GM19043 (cell line): ENCODE measurements around the gene TPGS1.

Experiments
- ATAC-seq: cut with Tn5 transposase; IDR thresholded peaks from one replicate; pipeline ENCODE4 v1.9.1; 2021; ENCODE audit warnings: low read depth; ENCODE audit not compliant: unreplicated experiment

TPGS1 gene

GRCh38 chr19:536881-537404 is 29.6 kb downstream of the TPGS1 start:
- ATAC-seq: no peak

DNA sequence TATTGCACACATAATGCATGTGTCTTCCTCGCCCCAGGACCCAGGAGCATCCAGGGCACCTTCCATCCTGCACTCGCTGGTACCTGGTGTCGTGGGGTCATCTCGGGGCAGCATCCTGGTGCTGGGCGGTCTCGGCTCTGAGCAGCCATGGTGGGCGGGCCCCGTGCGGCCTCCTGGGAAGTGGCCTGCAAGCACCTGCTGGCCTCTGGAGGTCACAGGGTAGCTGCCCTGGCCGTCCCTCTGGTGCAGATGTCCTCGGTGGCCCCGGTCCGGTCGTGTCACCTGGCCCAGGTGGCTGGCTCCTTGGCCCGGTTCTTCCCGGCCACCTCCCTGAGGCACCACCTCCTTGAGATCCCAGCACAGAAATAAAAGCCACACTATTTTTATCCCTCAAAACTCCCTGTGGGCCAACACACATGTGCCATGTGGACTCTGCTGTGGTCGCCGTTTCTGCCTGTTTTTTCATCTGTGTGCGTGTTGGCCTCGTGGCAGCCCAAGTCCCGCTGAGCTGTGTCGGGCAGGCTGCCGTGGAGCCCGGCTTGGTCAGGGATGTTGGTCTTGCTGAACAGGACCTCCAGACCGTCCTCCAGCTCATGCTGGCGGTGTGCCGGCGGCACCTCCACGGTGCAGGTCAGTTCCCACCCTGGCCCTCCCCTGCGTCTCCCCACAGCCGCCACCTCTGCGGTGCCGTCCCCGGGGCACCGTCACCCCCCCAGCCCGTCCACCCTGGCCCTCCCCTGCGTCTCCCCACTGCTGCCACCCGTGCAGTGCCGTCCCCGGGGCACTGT is 31.5 kb downstream of the TPGS1 start:
- ATAC-seq: no peak

- ATAC-seq: no peak
Observed at GRCh38 chr19:539429-540030, 32.2 kb downstream of the TPGS1 start.

GRCh38 chr19:540867-541637 is 33.8 kb downstream of the TPGS1 start:
- ATAC-seq: no peak

DNA sequence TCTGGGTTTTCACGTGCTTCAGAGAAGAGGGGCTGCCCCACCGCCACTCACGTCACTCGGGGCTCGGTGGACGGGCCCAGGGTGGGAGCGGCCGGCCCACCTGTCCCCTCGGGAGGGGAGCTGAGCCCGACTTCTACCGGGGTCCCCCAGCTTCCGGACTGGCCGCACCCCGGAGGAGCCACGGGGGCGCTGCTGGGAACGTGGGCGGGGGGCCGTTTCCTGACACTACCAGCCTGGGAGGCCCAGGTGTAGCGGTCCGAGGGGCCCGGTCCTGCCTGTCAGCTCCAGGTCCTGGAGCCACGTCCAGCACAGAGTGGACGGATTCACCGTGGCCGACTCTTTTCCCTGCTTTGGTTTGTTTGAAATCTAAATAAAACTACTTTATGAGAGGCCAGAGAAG is 34.4 kb downstream of the TPGS1 start:
- no peak for ATAC-seq

GRCh38 chr19:542173-542866 is 35.0 kb downstream of the TPGS1 start:
- no peak for ATAC-seq

DNA sequence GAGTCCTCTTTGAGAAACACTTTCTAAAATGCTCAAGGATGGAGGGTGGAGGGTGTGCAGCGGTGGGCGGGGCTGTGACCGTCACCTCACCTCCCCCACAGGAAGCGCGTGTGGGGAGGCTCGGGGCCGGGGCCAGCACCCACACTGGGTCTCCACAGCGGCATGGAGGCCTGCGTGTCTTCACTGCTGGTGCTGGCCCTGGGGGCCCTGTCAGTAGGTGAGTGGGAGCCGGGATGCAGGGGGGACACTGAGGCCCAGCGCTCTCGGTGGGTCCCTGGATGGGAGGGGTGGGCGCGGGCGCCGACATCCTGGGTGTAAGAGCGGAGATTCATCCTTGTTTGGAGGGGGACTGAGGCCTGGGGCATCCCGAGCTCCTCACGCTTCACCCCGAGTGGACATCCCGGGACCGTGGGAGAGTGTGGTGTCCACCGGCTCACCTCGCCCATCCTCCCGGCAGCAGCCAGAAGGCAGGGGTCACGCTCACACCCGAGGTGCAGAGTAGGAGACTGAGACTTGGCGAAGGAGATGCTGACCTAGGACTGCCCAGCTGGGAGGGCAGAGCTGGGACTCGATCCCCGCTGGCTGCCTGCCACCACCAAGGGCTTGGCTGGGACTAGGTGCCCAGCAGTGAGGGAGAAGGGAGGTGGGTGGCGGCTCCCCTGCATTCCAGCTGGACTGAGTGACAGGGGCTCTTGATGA is 36.8 kb downstream of the TPGS1 start, which contains the start of gene GZMM:
GZMM (plus strand) TSS at position 144 of the 699 bp plus-strand sequence; CDS start at position 163, 19 bp downstream.
- no peak for ATAC-seq

DNA sequence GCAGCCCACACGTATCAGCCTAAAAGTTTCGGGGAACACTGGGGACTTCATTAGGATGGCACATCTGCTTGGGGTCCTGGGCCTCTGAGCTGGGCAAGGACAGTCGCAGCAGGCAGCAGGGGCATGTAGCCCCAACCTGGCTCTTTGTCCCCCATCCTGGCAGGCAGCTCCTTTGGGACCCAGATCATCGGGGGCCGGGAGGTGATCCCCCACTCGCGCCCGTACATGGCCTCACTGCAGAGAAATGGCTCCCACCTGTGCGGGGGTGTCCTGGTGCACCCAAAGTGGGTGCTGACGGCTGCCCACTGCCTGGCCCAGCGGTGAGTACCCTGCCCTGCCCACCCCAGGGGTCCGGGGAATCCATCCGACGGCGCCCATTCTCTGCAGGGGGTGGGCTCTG is 39.8 kb downstream of the TPGS1 start:
- no peak for ATAC-seq

DNA sequence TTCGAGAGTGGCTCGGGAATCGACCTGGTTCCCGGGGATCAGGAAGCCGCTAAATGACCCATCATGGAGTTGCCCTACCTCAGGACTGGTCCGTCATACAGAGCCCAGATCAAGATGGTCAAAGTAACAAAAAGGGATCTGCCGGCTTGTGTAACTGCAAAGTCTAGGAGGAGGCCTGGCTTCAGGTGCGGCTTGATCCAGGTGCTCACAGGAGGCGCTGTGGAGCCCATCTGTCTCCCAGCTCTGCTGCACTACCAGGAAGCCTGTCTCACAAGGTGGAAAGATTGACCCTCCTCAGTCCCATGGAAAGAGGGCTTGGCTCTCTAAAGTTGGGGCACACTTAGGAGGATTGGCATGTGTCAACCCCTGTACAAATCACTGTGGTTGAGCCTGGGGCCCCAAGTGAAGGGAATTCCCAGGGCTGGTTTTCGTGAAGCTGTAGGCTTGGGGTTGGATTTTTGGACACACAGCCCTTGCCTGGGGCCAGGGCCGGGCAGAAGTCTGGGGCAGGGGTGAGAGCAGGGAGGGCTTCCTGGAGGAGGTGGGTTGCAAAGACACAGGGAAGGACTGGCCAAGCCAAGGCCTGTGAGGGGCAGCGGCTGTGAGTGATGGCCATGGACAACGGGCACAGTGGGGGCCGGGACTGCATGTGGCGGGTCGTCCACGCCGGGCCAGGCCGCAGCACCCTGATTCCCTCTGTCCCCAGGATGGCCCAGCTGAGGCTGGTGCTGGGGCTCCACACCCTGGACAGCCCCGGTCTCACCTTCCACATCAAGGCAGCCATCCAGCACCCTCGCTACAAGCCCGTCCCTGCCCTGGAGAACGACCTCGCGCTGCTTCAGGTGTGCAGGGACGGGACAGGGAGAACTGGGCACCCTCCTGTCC is 40.8 kb downstream of the TPGS1 start:
- no peak for ATAC-seq

DNA sequence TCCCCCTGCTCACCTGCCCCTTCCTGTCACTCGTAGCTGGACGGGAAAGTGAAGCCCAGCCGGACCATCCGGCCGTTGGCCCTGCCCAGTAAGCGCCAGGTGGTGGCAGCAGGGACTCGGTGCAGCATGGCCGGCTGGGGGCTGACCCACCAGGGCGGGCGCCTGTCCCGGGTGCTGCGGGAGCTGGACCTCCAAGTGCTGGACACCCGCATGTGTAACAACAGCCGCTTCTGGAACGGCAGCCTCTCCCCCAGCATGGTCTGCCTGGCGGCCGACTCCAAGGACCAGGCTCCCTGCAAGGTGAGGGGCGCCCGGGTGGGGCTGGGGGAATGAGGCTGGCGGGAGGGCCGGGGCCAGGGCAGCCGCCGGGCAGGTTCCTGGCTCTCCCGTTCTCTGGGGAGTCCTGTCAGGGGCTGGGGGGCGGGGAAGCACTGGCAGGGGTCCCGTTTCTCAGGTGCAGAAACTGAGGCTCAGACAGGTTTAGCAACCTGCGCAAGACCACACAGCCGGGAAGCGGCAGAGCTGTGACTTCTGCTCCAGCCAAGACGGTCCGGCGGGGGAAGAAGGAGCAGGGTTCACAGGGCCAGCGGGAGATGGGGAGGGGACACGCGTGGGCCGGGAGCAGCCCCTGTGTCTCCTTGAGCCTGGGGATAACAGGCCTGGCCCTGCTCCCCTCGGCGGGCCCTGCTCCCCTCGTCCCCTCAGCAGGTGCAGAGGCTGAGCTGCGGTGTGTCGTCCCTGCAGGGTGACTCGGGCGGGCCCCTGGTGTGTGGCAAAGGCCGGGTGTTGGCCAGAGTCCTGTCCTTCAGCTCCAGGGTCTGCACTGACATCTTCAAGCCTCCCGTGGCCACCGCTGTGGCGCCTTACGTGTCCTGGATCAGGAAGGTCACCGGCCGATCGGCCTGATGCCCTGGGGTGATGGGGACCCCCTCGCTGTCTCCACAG is 41.9 kb downstream of the TPGS1 start:
- no peak for ATAC-seq

DNA sequence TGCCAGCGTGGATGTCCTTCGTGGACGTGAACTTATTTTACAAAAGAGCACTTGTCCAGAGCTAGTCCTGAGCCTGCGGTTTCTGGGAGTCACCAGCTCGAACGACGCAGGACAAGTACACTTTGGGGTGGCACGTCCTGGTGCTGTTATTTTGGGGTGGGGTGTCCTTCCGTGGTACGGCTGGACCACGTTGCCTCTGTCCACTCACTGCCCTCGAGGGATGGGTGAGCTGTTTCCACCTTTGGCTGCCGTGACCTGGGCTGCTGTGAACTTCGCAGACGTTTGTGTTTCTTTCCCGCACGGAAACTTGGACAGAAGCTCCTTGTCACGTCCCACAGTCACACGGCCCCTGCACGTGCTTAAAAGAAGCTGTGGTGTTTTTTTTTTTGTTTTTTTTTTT is 47.5 kb downstream of the TPGS1 start:
- ATAC-seq: no peak

- no peak for ATAC-seq
Observed at GRCh38 chr19:555474-555808, 48.1 kb downstream of the TPGS1 start.

- ATAC-seq: no peak
Observed at GRCh38 chr19:556611-557382, 49.5 kb downstream of the TPGS1 start.

DNA sequence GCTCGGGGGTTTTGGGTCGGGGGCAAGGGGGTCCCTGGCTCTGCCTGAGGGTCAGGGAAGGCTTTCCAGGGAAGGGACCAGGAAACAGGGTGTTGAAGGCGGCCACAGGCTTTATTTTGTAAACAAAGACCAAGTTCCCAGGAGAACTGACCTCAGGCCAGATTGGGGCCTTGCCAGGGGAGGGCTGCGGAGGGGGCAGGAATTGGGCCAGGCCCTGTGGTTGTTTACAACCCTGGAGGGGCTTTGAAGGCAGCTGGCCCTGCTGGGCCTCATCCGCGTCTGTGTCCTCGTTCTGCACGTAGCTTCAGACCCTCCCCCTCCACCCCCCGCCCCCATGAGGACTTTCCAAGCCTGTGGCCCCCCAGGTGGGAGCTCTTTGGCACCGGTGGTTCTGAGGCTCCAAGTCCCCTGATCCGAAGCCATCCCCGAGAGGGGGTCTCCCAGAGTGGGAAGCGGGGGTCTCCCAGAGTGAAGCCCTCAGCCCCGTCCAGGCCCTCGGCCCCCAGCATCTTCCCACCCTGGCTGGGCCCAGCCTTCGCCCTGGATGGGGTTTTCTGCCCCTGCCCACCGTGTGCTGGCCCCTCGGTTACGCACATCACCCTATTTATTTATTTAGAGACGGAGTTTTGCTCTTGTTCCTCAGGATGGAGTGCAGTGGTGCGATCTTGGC is 51.6 kb downstream of the TPGS1 start:
- no peak for ATAC-seq

DNA sequence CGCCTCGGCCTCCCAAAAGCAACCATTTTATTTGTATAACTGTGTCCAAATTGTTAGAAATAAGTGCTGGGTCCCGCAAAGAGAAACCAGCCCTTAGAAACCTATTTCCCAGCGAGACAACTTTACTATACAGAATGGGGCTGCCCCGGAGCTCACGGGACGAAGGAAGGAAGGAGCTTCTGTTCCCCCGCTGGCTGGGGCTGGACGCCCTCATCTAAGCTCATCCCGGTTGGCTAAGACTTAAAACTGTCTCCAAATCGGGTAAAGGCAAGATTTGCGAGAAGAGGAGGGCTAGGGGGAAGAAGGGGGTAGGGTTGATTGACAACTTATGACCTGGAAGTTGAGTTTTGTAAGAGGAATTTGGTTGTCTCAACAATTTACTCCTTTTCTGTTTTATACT is 52.8 kb downstream of the TPGS1 start:
- no peak for ATAC-seq

DNA sequence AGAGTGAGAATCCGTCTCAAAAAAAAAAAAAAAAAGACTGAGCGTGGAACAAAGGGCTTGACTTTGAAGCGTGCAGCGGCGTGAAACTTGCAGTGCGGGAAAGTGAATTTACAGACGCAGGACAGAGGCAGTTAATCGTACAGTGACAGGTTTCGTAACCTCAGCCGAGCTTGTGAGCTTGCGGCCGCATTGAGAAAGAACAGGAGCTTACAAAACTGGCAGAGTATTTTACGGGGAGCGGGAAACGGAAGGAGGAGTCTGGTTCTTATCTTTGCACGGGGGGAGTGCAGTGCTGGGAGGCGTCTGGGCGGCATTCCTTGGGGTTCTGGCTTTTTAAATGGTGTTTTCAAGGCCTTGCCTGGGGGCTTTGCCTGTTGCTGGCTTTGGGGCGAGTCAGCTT is 59.1 kb downstream of the TPGS1 start:
- ATAC-seq: no peak

DNA sequence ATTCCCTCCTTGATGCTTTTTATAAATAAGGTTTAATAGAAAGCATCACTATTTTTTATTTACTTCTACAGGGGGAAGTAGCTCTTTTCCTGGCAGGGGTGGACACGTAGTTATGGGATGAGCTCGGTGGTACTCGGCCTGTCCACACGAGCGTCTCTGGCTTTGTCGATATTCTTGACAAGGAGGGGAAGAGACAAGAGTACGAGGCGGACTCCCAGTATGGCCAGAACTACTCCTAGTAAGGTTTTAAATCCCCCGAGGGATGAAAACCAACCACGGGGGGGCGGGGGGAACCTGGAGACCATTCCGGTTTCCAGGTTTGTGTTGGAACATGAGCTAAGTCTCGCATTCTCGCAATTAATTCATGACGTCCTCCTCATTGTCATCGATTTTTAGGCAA is 59.5 kb downstream of the TPGS1 start:
- ATAC-seq: no peak
